GM21576 (cell line): Measurements from ENCODE around the gene CNOT8.
A peak's percentile ranks its signal among the peaks of the same experiment; 100 is the strongest.
"Not testable (repeated sequence)": the region's sequence is repeated elsewhere in the genome, so short reads cannot be mapped to it uniquely, and the experiment has no call there.

Source experiments
- ATAC-seq: cut with Tn5 transposase; IDR thresholded peaks from one replicate; pipeline ENCODE4 v1.9.1; 2021; ENCODE audit warnings: mild to moderate bottlenecking, moderate library complexity; ENCODE audit not compliant: unreplicated experiment

Gene CNOT8

GRCh38 chr5:154858297-154858971 is at the start of gene CNOT8:
Gene CNOT8 (plus strand): TSS chr5:154858627. CDS start chr5:154863279, 4,652 bp downstream.
- peak; percentile 71 for ATAC-seq

DNA sequence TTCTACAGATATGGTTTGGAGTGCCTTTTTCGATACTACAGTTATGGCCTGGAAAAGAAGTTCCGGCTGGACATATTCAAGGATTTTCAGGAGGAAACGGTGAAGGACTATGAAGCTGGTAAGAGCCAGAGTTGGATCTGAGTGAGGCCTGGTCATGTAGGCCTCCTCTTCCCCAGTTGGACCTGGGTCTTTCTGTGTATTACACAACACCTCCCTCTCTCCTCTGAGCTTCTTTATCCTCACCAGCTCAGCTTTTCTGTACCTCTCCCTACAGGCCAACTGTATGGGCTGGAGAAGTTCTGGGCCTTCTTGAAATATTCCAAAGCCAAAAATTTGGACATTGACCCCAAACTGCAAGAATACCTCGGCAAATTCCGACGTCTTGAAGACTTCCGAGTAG is 47.2 kb upstream of the CNOT8 start:
- no peak for ATAC-seq

- ATAC-seq = no peak
Observed at GRCh38 chr5:154811653-154812465, 46.6 kb upstream of the CNOT8 start.

- no peak for ATAC-seq
Observed at GRCh38 chr5:154813158-154813557, 45.3 kb upstream of the CNOT8 start.

- ATAC-seq = no peak
Observed at GRCh38 chr5:154813736-154814135, 44.7 kb upstream of the CNOT8 start.

DNA sequence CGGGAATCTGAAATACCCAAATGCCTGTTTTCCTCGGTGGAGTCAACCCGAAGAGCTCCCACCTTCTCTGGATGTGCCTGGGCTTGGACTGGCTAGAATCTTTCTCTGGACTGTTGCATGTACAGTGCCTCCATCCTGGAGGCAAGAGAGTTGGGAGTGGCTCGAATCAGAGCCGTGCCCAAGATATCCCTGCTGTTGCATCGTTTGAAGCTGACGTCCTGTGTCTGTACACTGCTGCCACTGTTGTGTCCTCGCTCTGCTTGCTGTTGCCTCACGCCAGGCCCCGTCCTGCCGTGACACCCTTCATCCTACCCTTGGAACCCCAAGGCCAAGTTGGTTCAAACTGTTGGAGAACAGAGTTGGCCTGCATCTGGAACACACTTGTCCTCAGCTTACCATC is 43.4 kb upstream of the CNOT8 start:
- ATAC-seq = no peak

- ATAC-seq = no peak
Observed at GRCh38 chr5:154815684-154816247, 42.7 kb upstream of the CNOT8 start.

GRCh38 chr5:154816891-154817492 is 41.4 kb upstream of the CNOT8 start:
- ATAC-seq = no peak

GRCh38 chr5:154817815-154818214 is 40.6 kb upstream of the CNOT8 start:
- ATAC-seq = no peak

- ATAC-seq = no peak
Observed at GRCh38 chr5:154818471-154819116, 39.8 kb upstream of the CNOT8 start.

DNA sequence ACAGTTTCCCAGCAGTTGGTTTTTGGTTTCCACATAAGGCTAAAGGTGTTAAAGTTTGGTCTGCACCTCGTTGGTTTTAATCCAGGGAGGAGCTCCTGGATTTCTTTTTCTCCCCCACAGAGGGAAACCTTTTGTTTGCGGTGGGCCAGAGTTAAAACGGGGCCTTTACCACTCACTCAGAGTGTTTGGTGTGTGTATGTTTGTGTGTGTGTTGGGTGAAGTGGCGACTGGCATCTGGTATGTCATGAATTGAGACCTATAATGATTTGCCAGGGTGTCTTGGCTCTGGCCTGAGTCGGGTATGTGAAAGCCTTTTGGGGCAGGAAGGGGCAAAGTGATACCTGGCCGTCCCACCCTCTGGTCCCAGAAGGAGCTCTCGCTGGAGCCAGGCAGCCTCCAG is 38.9 kb upstream of the CNOT8 start:
- ATAC-seq = no peak

DNA sequence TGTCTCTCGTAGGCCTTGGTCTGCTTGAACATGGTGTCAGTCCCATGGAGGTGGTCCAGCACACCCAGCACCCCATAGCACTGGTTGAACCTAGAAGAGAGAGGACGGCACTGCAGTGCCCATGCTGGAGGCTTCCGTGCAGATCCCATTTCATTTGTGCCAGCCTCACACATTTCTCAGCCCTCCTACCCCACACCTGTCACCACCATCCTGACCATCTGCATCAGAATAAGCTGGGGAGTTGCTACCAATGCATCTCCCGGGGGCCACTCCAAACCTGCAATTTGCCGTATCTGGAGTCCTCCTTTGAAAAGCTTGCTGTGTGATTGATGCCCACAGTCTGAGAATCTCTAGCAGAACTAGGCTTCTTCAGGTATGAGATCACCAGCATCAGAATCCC is 38.0 kb upstream of the CNOT8 start:
- ATAC-seq = no peak

GRCh38 chr5:154822896-154823295 is 35.5 kb upstream of the CNOT8 start:
- not testable (repeated sequence) for ATAC-seq

GRCh38 chr5:154823605-154824004 is 34.8 kb upstream of the CNOT8 start:
- ATAC-seq = no peak

GRCh38 chr5:154824070-154824469 is 34.4 kb upstream of the CNOT8 start:
- no peak for ATAC-seq

DNA sequence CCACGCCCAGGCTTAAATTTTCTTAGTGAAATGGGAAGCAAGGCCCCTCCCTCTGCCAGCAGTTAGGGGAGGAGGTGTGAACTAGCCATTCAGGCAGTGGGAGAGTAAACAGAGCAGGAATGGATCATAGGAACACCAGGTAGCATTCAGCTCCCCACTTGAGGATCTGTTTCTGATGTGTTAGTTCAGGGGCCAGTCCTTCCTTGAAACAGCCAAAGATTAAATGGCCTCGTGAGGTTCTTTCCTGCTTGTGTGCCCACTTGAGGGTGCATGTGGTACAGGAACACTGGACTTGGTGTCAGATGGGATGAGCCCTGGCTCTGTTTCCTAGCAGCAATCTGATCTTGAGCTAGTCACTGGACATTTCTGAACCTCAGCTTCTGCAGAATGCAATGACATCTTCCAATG is 29.2 kb upstream of the CNOT8 start:
- no peak for ATAC-seq

DNA sequence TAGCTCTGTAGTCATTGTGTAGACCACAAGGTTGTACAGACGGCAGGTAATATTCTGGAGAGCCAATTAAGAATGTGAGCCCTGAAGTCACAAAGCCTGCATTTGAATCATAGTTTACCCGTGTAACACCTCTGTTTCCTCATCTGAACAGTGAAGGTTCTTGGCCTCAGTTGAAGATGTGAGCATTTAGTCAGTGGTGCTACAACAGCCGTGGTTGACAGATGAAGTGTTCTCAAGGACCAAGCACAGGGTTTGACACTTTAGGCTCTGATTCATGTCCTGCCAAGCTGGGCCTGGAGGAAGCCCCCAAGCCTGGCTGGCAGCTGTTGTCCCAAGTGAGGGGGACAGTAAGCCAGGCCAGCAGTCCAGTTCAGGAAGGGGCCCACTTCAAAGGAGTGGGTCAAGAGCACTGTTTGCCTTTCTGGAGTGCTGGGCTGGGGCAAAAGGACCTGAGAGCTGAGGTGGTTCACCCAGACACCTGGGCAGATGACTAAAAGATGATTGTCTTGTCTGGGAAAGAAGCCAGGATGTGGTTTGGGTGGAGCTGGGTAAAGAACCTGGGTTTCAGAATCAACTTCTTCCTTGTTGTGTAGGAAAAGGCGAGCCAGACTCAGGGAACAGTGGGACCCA is 28.7 kb upstream of the CNOT8 start:
- no peak for ATAC-seq

DNA sequence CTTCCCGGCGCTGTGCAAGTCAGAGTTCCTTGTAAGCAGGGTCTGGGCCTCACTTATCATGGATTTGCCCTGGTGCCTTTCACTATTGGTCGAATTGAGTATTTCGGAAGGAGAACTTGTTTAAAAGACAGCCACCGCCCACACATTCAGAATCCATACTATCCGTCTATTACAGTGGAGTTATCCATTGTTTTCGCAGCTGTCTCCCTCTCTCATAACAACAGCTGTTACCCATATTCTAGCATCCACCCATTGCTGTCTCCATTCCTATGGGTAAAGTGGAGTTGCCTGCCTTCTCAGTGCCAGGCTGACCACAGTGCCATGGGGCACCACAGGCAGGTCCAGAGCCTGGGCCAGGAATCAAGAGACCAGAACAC is 28.2 kb upstream of the CNOT8 start:
- ATAC-seq = no peak

DNA sequence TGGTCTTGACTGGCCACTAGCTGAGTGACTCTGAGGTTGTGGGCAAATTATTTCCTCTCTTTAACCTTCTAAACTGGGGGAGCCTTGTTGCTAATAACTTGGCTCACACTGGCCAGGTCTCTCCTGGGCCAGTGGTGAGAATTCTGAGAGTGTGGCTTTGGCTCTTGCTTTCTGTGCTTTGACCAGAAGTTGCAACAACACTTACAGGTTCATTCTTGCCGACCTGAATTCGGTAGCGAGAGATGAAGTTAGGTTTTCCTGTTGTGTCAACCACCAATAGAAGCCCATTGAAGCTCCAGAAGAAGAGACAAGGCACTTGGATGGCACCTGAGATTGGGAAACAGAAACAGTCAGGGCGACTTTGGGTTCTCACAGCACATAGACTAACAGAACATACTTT is 27.8 kb upstream of the CNOT8 start:
- ATAC-seq = no peak

GRCh38 chr5:154831451-154831850 is 27.0 kb upstream of the CNOT8 start:
- ATAC-seq = no peak

DNA sequence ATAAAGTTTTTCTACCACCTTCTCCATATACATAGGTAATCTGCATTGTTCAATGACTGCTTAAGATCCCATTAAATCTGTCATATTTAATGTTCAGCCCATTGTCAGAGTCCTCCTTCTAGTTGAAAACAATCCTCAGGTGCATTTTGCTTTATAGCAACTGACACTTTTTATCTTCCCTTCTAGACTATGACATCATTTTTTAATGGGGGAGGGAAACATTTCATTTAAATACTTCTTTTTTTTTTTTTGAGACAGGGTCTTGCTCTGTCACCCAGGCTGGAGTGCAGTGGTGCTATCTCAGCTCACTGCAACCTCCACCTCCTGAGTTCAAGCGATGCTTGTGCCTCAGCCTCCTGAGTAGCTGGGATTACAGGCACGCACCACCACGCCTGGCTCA is 25.6 kb upstream of the CNOT8 start:
- not testable (repeated sequence) for ATAC-seq
